Activated CD4-positive, alpha-beta T cell treated with anti-CD3 and anti-CD28 coated beads for 48 hours (primary cell): Measurements from ENCODE around the gene CCDC106.

ENCODE experiments used
- DNase-seq: peaks from one replicate; pipeline ENCODE4 v3.0.0-alpha.2; 2020

CCDC106 gene

GRCh38 chr19:55652311-55653128 lies 4.5 kb downstream of the CCDC106 start:
- DNase-seq, result no peak

GRCh38 chr19:55653651-55654322 lies 5.8 kb downstream of the CCDC106 start:
- peak; percentile 98 for DNase-seq

- peak; percentile 99 for DNase-seq
These were observed 6.4 kb downstream of the CCDC106 start for GRCh38 chr19:55654323-55654867.

- peak; percentile 97 for DNase-seq
These were observed 7.0 kb downstream of the CCDC106 start, which contains the start of gene U2AF2 for GRCh38 chr19:55654868-55655647. Gene U2AF2 (plus strand): TSS chr19:55655035. CDS start chr19:55655105, 70 bp downstream.

GRCh38 chr19:55655648-55656040 lies 7.6 kb downstream of the CCDC106 start:
- DNase-seq, result no peak

GRCh38 chr19:55656552-55656951 lies 8.5 kb downstream of the CCDC106 start:
- no peak for DNase-seq

- DNase-seq, result no peak
These were observed 9.2 kb downstream of the CCDC106 start for GRCh38 chr19:55656988-55657747.

- no peak for DNase-seq
These were observed 10.9 kb downstream of the CCDC106 start for GRCh38 chr19:55658846-55659459.

- no peak for DNase-seq
These were observed 11.8 kb downstream of the CCDC106 start for GRCh38 chr19:55659822-55660221.

- no peak for DNase-seq
These were observed 12.4 kb downstream of the CCDC106 start for GRCh38 chr19:55660404-55660803.

GRCh38 chr19:55660991-55661390 lies 13.0 kb downstream of the CCDC106 start:
- no peak for DNase-seq

GRCh38 chr19:55661826-55662225 lies 13.8 kb downstream of the CCDC106 start:
- no peak for DNase-seq

- DNase-seq, result no peak
These were observed 16.0 kb downstream of the CCDC106 start for GRCh38 chr19:55663846-55664536.

- DNase-seq, result no peak
These were observed 18.5 kb downstream of the CCDC106 start for GRCh38 chr19:55666343-55667005.

GRCh38 chr19:55667006-55667381 lies 19.0 kb downstream of the CCDC106 start:
- no peak for DNase-seq

- DNase-seq, result no peak
These were observed 19.5 kb downstream of the CCDC106 start for GRCh38 chr19:55667511-55667910.

- no peak for DNase-seq
These were observed 19.9 kb downstream of the CCDC106 start for GRCh38 chr19:55667958-55668357.

GRCh38 chr19:55668603-55669348 lies 20.8 kb downstream of the CCDC106 start:
- DNase-seq, result no peak

GRCh38 chr19:55669418-55670279 lies 21.6 kb downstream of the CCDC106 start:
- no peak for DNase-seq
